Measurements from ENCODE around the gene B4GALNT3. TPM values are rescaled to one million over a fixed set of nuclear protein-coding genes. Genes with fewer than 3 reads are reported as not detected.

B4GALNT3 gene
- total and polyA plus RNA-seq, 10 of the 15 experiments (the other 5 are each of a cell fraction or from before 2014, with no cell fraction given) = 0.05 to 4.2 (median 2.7) TPM; not detected in 1

- Histone ChIP-seq H3K27me3 (replicated peaks in 1 of 2; ENCODE audit: control insufficient read depth in 2 of 2, insufficient read depth in 2 of 2, low read length in 1 of 2) (peaks cover 0 to 3% of the 10 kb centered on the region in 2 experiments; a peak in 1 of 4 replicates), H2AFZ (ENCODE audit: control insufficient read depth, low read depth, low read length) (no peak overlapping the region), H3K27ac (ENCODE audit: control insufficient read depth, insufficient read depth) (no peak overlapping the region), H3K36me3 (ENCODE audit: control insufficient read depth in 2 of 2, insufficient read depth in 2 of 2, low read length in 1 of 2) (no peaks in the 10 kb centered on the region), H3K4me3 (no peak overlapping the region), H3K79me2 (ENCODE audit: control insufficient read depth, insufficient read depth, low read length) (no peaks in the 10 kb centered on the region), H4K20me1 (ENCODE audit: control insufficient read depth, insufficient read depth) (no peaks in the 10 kb centered on the region), H3K9ac (ENCODE audit: control insufficient read depth, insufficient read depth, low read length) (no peak overlapping the region), H3K4me2 (ENCODE audit: control insufficient read depth, insufficient read depth) (no peak overlapping the region), H3K4me1 (ENCODE audit: control insufficient read depth, insufficient read depth, low read length) (no peaks in the 10 kb centered on the region), H3K9me3 (replicated peaks; ENCODE audit: control insufficient read depth, insufficient read depth, low read length) (no peaks in the 10 kb centered on the region)
- ATAC-seq = no peak
- no peak for DNase-seq (ENCODE audit: low read depth, low spot score)
- POLR2A ChIA-PET = no interaction called here
- FAIRE-seq = no peak
- no TSS peak for BruUV-seq (replicated peaks)
- CTCF ChIA-PET = interaction anchor here (0.6 to 1.1 kb wide), 5 partner anchors 12 to 108 kb away, joined by 3 to 4 read pairs (median 4); no protein-coding TSS in a partner anchor
- in situ Hi-C loops (cut with MboI) = loop anchor here (5.0 kb wide), 1 partner anchor 93 kb away; the partner anchor contains the start of gene B4GALNT3
- 50% methylated on average over 18 of the region's 18 CpGs for WGBS (ENCODE audit: insufficient coverage, insufficient replicate concordance, low lambda C conversion rate, missing lambda C conversion rate)
- TF ChIP-seq SIN3A (IDR thresholded peaks at IDR 0.05; ENCODE audit: low read depth, low read length) = no peak
- TF ChIP-seq SMARCA5 (IDR thresholded peaks at IDR 0.05) = no peak
- TF ChIP-seq, protein P1, sequence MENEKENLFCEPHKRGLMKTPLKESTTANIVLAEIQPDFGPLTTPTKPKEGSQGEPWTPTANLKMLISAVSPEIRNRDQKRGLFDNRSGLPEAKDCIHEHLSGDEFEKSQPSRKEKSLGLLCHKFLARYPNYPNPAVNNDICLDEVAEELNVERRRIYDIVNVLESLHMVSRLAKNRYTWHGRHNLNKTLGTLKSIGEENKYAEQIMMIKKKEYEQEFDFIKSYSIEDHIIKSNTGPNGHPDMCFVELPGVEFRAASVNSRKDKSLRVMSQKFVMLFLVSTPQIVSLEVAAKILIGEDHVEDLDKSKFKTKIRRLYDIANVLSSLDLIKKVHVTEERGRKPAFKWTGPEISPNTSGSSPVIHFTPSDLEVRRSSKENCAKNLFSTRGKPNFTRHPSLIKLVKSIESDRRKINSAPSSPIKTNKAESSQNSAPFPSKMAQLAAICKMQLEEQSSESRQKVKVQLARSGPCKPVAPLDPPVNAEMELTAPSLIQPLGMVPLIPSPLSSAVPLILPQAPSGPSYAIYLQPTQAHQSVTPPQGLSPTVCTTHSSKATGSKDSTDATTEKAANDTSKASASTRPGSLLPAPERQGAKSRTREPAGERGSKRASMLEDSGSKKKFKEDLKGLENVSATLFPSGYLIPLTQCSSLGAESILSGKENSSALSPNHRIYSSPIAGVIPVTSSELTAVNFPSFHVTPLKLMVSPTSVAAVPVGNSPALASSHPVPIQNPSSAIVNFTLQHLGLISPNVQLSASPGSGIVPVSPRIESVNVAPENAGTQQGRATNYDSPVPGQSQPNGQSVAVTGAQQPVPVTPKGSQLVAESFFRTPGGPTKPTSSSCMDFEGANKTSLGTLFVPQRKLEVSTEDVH (IDR thresholded peaks at IDR 0.05; ENCODE audit: low read depth, partially characterized antibody) = no peak
- TF ChIP-seq SUPT20H (IDR thresholded peaks at IDR 0.05; ENCODE audit: borderline replicate concordance, control insufficient read depth, low read depth, low read length) = no peak
- no peak for TF ChIP-seq SUZ12 (IDR thresholded peaks at IDR 0.05; ENCODE audit: unreplicated experiment)
- no peak for TF ChIP-seq HDGF (IDR thresholded peaks at IDR 0.05)
- TF ChIP-seq, protein P2, sequence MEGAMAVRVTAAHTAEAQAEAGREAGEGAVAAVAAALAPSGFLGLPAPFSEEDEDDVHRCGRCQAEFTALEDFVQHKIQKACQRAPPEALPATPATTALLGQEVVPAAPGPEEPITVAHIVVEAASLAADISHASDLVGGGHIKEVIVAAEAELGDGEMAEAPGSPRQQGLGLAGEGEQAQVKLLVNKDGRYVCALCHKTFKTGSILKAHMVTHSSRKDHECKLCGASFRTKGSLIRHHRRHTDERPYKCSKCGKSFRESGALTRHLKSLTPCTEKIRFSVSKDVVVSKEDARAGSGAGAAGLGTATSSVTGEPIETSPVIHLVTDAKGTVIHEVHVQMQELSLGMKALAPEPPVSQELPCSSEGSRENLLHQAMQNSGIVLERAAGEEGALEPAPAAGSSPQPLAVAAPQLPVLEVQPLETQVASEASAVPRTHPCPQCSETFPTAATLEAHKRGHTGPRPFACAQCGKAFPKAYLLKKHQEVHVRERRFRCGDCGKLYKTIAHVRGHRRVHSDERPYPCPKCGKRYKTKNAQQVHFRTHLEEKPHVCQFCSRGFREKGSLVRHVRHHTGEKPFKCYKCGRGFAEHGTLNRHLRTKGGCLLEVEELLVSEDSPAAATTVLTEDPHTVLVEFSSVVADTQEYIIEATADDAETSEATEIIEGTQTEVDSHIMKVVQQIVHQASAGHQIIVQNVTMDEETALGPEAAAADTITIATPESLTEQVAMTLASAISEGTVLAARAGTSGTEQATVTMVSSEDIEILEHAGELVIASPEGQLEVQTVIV (IDR thresholded peaks at IDR 0.05; ENCODE audit: borderline replicate concordance, partially characterized antibody) = no peak
- TF ChIP-seq NKRF (conservative IDR thresholded peaks at IDR 0.05) = no peak
- TF ChIP-seq PKNOX1 (IDR thresholded peaks at IDR 0.05) = no peak
- no peak for TF ChIP-seq ETV6 (conservative IDR thresholded peaks at IDR 0.05 in 1 of 2, IDR thresholded peaks at IDR 0.05 in 1 of 2; ENCODE audit: borderline replicate concordance in 1 of 2, low read depth in 1 of 2)
- SMC1A ChIA-PET (ENCODE audit: uncharacterized antibody, unreplicated experiment) = no interaction called here
- intact Hi-C loops (cut with micrococcal nuclease; ENCODE audit: unreplicated experiment) = no loop called here
- RAD21 ChIA-PET (ENCODE audit: unreplicated experiment) = interaction anchor here (1.6 kb wide), 1 partner anchor 13 kb away, joined by 3 read pairs; no protein-coding TSS in a partner anchor
Observed at GRCh38 chr12:550473-551260, 90.9 kb downstream of the B4GALNT3 start.

Data from GM12878 (cell line).